HG02798 (cell line): ENCODE measurements around the gene BLACAT1.

Experiments used
- ATAC-seq: cut with Tn5 transposase; IDR thresholded peaks from one replicate; pipeline ENCODE4 v1.9.1; 2021; ENCODE audit warnings: mild to moderate bottlenecking; ENCODE audit not compliant: unreplicated experiment, poor library complexity

BLACAT1 gene

DNA sequence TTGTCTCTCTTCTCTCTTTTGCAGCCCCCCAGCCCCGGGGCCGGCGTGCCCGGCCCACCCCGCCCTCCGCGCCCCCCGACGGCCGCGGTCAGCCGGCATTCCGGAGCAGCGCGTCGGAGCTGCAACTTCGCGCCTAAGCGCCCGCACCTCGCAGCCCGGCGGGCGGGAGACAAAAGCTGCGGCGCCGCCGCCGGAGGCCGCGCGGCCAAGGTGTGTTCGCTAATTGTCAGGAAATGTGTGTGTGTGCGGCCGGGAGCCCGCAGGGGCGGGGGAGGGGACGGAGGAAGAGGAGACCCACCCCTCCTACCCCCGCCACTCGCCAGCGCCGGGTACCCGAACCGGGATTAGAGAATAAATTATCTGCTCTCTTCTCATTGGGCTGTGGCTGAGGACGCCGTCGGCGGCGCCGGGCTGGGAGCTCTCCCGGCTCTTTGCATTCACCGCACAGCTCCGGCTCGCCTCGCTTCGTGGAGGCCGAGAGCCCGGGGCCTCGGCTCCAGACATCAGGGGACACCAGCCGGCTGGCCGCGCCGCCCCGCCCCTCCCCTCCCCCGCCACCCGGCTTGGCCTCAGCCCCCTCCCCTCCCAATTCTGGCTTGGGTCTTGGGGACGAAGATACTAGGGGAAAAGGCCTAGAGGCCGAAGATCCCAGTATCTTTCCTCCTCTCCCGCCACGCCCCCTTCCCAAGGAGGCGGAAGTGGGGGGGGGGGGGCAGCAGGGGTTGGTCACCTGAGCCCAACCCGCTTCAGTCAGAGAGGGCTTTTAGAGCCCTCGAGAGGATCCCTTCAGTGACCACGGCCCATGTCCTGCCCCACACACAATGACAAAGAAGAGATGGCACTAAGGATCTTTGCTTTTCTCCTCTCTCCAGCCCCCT is 1.3 kb upstream of the BLACAT1 start:
- ATAC-seq = no peak

GRCh38 chr1:205456383-205456867 is 580 bp upstream of the BLACAT1 start:
- no peak for ATAC-seq

DNA sequence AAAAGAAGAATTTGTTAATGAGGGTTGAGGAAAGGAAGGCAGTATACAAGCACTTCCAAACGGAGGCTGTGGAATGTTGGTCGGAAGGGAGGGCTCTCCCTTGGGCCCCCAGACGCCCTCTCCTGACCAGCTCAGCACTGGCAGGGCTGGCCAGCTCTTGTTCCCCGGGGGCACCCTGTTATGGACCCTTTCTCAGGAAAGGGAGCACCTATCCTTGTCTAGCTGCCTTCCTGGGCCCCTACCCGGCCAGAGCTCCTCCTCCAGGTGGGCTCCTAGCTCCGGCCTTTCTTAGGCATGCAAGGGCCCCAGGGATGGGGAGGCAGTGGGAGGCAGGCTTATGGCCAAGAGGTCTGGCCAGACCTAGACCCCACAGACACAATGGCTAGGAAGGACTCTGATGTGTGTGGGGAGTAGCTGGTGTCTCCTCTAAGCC is 926 bp downstream of the BLACAT1 start:
- ATAC-seq = no peak

- ATAC-seq = no peak
These were observed 2.4 kb downstream of the BLACAT1 start for GRCh38 chr1:205453466-205453865.

- ATAC-seq = no peak
These were observed 2.9 kb downstream of the BLACAT1 start for GRCh38 chr1:205452933-205453332.

DNA sequence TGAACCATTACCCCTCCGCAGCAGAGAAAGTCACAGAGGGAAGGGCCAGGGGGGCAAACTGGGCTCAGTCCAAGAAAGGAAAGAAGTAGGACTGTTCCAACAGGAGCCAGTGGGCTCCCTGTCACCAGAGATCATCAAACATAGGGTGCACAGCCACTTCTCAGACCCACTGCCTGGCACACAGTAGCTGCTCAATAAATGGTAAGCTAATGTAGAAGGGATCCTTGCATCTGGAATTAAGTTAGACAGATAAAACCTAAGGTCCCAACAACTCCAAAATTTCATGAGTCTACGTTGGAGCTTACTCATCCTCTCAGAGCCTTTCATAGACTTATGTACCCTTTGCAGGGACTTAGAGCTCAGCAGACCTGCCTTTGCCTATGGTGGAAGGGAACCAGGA is 3.5 kb downstream of the BLACAT1 start:
- no peak for ATAC-seq

GRCh38 chr1:205451759-205452164 is 4.1 kb downstream of the BLACAT1 start:
- ATAC-seq = no peak

GRCh38 chr1:205451202-205451601 is 4.6 kb downstream of the BLACAT1 start:
- no peak for ATAC-seq

DNA sequence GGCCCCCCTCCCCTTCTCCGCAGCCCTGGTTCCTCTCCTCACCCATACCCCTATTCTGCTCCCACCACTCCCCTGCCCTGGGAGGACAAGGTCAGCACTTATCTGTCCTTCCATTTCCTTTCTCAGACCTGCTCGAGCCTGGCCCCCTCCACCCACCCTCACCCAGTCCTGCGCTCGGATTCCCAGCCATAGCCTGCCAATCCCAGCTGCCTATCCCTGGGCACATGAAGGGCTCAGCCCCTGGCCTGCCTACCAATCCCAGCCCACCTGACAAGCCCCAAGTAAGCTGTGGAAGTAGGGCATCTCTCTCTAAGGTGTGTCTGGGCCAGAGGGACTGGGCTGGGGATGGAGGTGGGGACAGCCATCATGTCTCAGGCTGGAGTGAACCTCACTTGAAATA is 5.4 kb downstream of the BLACAT1 start:
- ATAC-seq = no peak

DNA sequence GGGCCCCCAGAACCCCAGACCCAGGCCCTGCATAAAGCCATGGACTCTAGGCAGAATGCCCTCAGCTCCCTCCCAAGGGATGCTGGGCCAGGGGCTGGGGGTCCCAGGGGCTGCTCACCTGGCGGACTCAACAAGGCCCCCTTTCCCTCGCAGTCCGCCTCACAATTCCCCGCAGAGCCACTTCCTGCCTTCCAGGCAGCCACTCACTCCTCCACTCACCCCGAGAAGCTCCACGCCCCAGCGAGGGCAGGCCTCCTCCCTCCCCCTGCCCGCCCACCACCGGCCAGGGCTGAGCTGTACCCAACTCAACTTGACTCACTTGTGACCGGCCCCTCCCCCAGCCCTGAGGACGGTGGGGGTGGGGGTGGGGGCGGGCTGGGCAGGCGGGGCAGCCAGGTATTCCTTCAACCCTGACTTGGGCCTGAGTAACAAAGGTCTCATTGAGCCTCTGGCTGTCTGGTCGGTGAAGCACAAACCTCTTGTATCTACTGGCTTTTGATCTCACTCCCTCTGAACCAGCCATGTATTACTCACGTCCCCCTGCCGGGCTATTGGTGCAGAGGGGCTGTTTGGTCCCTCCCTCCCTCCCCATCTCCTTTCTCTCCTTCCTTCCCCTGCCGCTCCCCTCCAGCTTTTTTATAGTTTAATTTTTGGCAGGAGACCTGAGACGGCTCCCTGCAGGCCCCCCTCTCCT is 5.9 kb downstream of the BLACAT1 start:
- peak; percentile 63 for ATAC-seq

- ATAC-seq = no peak
These were observed 6.5 kb downstream of the BLACAT1 start for GRCh38 chr1:205449254-205449749.

- ATAC-seq = no peak
These were observed 7.1 kb downstream of the BLACAT1 start for GRCh38 chr1:205448540-205449253.

- ATAC-seq = no peak
These were observed 8.1 kb downstream of the BLACAT1 start for GRCh38 chr1:205447457-205448341.

GRCh38 chr1:205446828-205447227 is 9.0 kb downstream of the BLACAT1 start:
- no peak for ATAC-seq

DNA sequence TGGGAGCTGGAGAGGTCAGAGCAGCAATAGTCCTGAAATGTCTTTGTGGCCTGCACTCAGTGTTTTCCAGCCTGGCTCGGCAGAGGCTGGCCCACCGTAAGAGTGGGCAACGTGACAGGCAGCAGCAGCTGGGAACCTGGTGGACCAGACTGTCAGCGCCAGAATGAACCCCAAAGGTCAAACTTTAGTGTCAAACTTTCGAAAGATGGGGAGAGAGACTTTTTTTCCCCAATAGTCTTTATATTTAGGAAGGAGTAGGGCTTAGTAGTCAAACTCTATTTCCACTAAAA is 10.3 kb downstream of the BLACAT1 start:
- no peak for ATAC-seq

GRCh38 chr1:205444931-205445645 is 10.8 kb downstream of the BLACAT1 start:
- no peak for ATAC-seq

- no peak for ATAC-seq
These were observed 11.4 kb downstream of the BLACAT1 start for GRCh38 chr1:205444300-205444930.

- ATAC-seq = no peak
These were observed 12.1 kb downstream of the BLACAT1 start for GRCh38 chr1:205443585-205444299.
